Neural cell (in vitro differentiated cells): ENCODE data around the gene PHLDB1.

Experiments used
- EP300 ChIP-seq: fragments of 450-650 bp; conservative IDR thresholded peaks from 2 replicates; pipeline ENCODE4 v1.6.1; 2014; ENCODE audit warnings: antibody characterized with exemption, mild to moderate bottlenecking, moderate library complexity; ENCODE audit not compliant: poor library complexity, severe bottlenecking
- EZH2 ChIP-seq: fragments of 200-600, 300-800 bp; shearing (Covaris generic), sonication (generic); IDR thresholded peaks from 2 replicates; pipeline ENCODE4 v1.6.1; 2014; ENCODE audit warnings: antibody characterized with exemption, low read length, borderline replicate concordance, mild to moderate bottlenecking; ENCODE audit not compliant: insufficient read depth, poor library complexity, severe bottlenecking
- POLR2AphosphoS5 ChIP-seq: IDR thresholded peaks from 2 replicates; pipeline ENCODE4 v1.6.1; 2012
- SMC3 ChIP-seq: fragments of 450-650 bp; conservative IDR thresholded peaks from 2 replicates; pipeline ENCODE4 v1.6.1; 2014; ENCODE audit warnings: antibody characterized with exemption, mild to moderate bottlenecking, moderate library complexity; ENCODE audit not compliant: poor library complexity
- TF ChIP-seq, protein P1 (sequence below): fragments of 450-650 bp; IDR thresholded peaks from 2 replicates; pipeline ENCODE4 v1.5.1; 2014; ENCODE audit warnings: antibody characterized with exemption, mild to moderate bottlenecking, moderate library complexity; ENCODE audit not compliant: poor library complexity, severe bottlenecking

- TF ChIP-seq, protein P1, sequence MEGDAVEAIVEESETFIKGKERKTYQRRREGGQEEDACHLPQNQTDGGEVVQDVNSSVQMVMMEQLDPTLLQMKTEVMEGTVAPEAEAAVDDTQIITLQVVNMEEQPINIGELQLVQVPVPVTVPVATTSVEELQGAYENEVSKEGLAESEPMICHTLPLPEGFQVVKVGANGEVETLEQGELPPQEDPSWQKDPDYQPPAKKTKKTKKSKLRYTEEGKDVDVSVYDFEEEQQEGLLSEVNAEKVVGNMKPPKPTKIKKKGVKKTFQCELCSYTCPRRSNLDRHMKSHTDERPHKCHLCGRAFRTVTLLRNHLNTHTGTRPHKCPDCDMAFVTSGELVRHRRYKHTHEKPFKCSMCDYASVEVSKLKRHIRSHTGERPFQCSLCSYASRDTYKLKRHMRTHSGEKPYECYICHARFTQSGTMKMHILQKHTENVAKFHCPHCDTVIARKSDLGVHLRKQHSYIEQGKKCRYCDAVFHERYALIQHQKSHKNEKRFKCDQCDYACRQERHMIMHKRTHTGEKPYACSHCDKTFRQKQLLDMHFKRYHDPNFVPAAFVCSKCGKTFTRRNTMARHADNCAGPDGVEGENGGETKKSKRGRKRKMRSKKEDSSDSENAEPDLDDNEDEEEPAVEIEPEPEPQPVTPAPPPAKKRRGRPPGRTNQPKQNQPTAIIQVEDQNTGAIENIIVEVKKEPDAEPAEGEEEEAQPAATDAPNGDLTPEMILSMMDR, result no peak
- no peak for TF ChIP-seq EZH2
- no peak for TF ChIP-seq EP300
- no peak for TF ChIP-seq POLR2AphosphoS5
- TF ChIP-seq SMC3, result no peak
These were observed 8.0 kb downstream of the PHLDB1 start for GRCh38 chr11:118615282-118615975.
